ENCODE measurements around the gene LDHAL6B.

DNA sequence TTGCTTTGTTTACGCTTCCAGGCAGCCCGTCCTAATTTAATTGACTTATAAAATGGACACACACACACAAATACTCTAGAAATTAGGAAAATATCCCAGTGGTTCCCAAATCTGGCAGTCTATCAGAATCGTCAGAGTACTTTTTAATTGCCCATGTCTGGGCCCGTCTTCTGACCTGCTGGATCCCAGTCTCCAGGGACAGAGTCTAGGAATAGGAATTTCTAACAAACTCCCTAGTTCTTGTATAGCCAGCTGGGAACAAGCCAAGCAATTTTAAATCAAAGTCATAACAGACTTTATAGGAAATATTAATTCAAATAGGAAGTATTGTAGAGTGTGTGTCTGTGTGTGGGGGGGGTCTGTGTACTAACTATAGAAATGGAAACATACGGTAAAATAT lies 33.4 kb downstream of the LDHAL6B start:
- TF ChIP-seq POLR2A (IDR thresholded peaks at IDR 0.05; ENCODE audit: low read depth, low read length) (no peak), POLR2AphosphoS5 (IDR thresholded peaks at IDR 0.05; ENCODE audit: low read depth, low read length) (no peak)
